GDM1 (cell line): ENCODE data around the gene PTGER3.
A peak's percentile ranks its signal among the peaks of the same experiment; 100 is the strongest.

Source experiments
- DNase-seq: peaks from one replicate; lab custom pipeline; 2025; lab: John Stamatoyannopoulos, UW

Gene PTGER3

DNA sequence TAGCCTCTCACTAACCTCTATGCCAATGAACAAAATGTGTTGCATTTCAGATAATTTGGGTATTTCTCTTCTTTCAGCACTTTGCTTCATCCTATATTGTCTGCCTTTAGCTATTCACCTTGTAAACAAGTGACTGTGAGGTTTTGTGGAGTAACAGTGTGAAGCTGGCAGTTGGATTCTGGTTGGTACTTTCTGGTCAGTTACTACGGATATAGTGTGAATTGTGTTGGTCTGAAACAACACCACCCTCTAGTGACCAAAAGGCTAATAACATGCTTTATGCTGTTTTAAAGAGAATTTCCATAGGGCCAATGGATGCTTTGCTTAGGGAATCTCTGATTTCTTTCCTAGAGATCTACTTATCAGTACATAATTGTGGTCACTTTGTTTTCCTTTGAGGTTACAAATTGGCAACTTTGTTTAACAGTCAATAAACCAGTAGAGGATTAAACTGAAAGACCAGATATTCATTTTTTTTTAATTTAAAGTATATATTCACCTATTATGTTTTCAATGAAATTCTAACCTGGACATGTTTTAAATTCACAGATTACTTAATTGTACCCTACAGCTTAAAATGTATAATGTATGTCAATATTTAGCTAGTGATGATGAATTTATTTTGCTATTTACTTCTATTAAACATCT lies 2.5 kb upstream of the PTGER3 start:
- peak; percentile 16 for DNase-seq

DNA sequence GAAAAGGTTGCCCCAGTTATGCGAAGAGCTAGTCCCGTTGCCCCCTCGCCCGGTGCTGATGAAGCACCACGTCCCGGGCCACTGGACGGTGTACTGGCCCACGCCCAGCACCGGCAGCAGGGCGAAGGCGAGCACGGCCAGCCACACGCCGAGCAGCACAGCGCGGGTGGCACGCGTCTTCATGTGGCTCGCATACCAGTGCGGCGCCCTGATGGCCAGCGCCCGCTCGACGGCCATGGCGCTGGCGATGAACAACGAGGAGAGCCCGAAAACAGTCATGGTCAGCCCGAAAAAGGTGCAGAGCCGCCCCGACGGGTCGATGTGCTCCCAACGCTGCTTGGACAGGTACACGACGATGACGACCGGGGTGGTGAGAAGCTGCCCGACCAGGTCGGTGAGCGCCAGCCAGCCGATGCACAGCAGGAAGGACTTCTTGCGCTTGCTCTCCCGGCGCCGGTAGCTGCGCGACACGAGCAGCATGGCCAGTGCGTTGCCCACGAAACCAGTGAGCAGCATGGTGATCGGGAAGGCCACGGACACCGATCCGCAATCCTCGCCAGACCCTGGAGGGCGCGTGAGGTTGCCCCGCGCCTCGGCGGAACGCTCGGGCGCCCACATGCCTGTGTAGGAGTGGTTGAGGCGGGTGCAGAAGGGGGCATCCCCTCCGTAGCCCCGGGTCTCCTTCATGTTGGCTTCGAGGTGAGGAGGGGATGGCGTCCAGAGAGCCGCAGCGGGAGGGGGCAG lies 553 bp downstream of the PTGER3 start:
- no peak for DNase-seq

- no peak for DNase-seq
Measured at GRCh38 chr1:71045463-71046028, 2.1 kb downstream of the PTGER3 start.

DNA sequence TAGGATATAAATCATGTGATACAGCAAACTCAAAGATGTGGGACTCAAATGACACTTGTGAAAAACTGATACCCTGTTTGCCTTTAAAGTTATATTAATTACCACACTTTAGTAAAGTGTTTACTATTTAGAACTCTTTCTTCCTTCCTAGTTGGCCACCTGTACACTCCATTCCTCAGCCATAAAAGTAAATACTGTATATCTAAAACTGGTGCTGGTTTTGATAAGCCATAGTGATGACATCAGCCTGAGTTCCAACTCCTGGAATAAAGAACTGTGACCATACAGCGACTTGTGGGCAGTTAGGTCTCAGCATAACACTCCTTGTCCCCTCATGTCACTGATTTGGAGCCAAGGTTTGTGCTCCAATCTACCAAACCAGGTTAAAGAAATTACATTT lies 2.8 kb downstream of the PTGER3 start:
- DNase-seq: no peak

DNA sequence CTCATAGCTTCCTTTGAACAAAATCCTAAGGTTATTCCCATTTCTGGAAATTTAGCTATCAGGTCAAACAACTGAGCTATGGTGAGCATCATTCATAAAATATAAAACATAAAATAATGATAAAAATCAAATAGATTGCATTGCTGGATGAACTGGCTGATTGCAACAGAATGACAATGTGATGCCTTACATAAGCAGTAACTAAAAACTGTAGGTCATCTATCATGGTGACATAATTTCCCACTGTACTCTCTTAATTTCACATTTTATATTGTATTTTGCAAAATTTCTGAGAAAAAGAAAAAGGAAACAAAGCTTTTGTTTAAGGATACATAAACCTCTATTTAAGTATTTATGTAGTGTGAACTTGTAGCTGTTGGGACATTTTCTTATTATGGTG lies 4.6 kb downstream of the PTGER3 start:
- DNase-seq: no peak

- no peak for DNase-seq
Measured at GRCh38 chr1:71041806-71042205, 5.8 kb downstream of the PTGER3 start.

GRCh38 chr1:71039661-71040262 lies 7.9 kb downstream of the PTGER3 start:
- no peak for DNase-seq

DNA sequence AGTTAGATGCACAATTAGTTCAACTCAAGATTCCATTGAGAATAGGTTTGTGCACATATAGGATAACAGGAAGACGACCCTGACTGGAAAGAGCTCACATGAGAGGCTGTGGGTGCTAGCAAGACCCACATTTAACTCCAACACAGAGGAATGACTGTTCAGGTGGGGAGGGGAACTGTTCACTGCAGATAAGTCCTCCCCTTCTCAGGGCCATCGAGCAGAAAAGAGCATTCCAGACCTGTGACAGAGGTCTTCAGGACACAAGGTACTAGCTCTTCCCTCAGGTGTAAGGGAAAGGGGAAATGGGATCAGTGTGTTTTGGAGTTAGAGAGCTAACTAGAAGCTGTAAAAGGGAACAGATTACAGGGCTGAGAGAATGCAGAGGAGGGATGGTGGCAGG lies 8.7 kb downstream of the PTGER3 start:
- no peak for DNase-seq

GRCh38 chr1:71037829-71038620 lies 9.6 kb downstream of the PTGER3 start:
- no peak for DNase-seq

DNA sequence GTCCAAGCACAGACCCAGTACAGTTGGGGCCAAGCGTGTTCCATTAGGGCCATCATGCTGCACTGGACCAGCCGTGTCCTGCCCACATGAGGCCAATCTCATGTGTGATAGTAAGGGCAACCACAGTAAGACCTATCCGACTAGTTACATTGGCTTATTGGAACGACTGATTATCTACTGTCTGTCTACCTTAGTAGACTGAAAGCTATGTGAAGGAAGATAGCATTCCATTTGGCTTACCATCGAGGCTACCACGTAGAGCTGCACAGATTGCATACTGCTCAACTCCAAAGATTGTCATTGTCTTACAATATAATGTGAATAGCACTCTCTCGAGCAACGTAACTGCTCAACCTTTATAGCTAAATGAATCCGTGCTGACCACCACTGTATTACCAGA lies 10.6 kb downstream of the PTGER3 start:
- no peak for DNase-seq

GRCh38 chr1:71033136-71033535 lies 14.5 kb downstream of the PTGER3 start:
- no peak for DNase-seq

GRCh38 chr1:71031426-71031825 lies 16.2 kb downstream of the PTGER3 start:
- no peak for DNase-seq

GRCh38 chr1:71030026-71030425 lies 17.6 kb downstream of the PTGER3 start:
- no peak for DNase-seq

DNA sequence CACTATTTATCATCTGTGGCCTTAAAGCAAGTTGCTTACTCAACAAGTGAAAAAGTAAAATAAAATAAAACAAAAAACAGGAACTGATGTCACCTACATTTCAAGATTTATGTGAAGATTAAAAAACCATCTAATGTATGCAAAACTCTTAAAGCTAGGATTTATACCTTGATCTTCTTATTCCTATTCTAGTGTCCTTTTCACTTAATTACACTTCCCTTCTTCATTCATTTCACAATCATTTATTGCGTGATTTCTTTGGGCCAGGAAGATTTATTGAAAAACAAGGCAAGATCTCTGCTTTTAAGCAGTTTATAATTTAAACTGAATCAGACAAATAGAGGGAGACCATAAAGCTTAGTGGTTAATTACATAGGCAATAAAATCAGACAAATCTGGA lies 18.6 kb downstream of the PTGER3 start:
- no peak for DNase-seq

GRCh38 chr1:71027991-71028390 lies 19.6 kb downstream of the PTGER3 start:
- no peak for DNase-seq

- no peak for DNase-seq
Measured at GRCh38 chr1:71026093-71026492, 21.5 kb downstream of the PTGER3 start.

DNA sequence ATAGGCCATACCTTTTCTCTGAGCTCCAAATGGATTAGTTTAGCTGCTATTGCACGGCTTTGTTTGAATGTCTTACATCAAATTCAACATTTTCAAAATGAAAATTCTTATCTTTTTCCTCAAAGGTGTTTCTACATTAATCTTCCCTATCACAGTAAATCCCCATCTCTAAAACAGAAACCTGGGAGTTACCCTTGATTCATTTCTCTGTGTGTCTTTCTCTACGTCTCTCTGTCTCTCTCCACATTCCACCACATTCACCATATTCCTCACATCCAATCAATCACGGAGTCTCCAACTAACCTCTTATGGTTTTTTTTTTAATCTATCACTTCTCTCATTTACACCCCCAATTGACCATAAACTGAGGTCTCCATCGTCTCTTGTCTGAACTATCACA lies 24.1 kb downstream of the PTGER3 start:
- DNase-seq: no peak

- no peak for DNase-seq
Measured at GRCh38 chr1:71019233-71019969, 28.2 kb downstream of the PTGER3 start.

GRCh38 chr1:71018791-71019190 lies 28.8 kb downstream of the PTGER3 start:
- DNase-seq: no peak

DNA sequence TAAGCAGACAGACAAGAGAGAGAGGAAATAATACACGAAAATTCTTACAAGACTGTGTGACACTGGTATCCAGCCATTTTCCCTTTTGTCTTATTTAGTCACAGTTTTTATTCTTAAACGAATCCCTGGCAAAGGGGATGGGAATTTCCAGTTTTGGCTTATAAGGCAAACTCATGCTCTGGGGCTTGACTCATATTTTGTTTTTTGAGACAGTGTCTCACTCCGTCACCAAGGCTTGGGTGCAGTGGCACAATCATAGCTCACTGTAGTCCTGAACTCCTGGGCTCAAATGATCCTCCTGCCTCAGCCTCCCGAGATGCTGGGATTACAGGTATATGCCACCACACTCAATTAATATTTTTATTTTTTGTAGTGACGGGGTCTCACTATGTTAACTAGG lies 31.9 kb downstream of the PTGER3 start:
- no peak for DNase-seq

GRCh38 chr1:71014178-71014579 lies 33.4 kb downstream of the PTGER3 start:
- no peak for DNase-seq
